Measurements from ENCODE around the gene TMEM17.

DNA sequence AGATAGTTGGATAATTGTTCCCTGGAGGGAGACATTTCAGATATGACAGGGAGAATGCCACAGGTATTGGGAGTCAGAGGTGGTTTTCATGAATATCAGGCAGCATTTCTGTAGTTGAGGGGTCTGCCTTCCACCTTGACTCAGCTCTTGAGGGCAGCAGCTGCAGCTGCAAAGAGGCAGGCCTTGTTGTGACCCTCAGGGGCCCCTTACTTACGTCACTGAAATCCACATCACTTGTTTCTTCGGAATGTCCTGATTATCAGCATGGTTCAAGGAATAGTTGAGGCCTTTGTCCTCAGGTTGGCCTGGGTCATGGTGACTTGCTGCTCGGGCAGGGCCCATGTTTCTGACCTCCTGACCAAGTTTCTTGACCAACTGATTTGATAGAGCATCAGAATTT is 46.9 kb downstream of the TMEM17 start:
- no peak for TF ChIP-seq POLR2A (IDR thresholded peaks at IDR 0.05)
- TF ChIP-seq, protein P1, sequence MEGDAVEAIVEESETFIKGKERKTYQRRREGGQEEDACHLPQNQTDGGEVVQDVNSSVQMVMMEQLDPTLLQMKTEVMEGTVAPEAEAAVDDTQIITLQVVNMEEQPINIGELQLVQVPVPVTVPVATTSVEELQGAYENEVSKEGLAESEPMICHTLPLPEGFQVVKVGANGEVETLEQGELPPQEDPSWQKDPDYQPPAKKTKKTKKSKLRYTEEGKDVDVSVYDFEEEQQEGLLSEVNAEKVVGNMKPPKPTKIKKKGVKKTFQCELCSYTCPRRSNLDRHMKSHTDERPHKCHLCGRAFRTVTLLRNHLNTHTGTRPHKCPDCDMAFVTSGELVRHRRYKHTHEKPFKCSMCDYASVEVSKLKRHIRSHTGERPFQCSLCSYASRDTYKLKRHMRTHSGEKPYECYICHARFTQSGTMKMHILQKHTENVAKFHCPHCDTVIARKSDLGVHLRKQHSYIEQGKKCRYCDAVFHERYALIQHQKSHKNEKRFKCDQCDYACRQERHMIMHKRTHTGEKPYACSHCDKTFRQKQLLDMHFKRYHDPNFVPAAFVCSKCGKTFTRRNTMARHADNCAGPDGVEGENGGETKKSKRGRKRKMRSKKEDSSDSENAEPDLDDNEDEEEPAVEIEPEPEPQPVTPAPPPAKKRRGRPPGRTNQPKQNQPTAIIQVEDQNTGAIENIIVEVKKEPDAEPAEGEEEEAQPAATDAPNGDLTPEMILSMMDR (IDR thresholded peaks at IDR 0.05): no peak
